ENCODE results near the gene LYPD4.

Gene LYPD4

GRCh38 chr19:41849067-41849466, 4.6 kb upstream of the LYPD4 start:
- DNase-seq = no peak

- DNase-seq = no peak
Measured at GRCh38 chr19:41848666-41849065, 4.2 kb upstream of the LYPD4 start.

GRCh38 chr19:41847351-41848105, 3.0 kb upstream of the LYPD4 start:
- no peak for DNase-seq

- DNase-seq = no peak
Measured at GRCh38 chr19:41845051-41845590, 638 bp upstream of the LYPD4 start.

GRCh38 chr19:41845001-41845050, 343 bp upstream of the LYPD4 start, which contains the start of gene DMRTC2:
Gene DMRTC2 (plus strand): TSS chr19:41845042. CDS start chr19:41847429, 2,387 bp downstream.
- no peak for DNase-seq

- DNase-seq = no peak
Measured at GRCh38 chr19:41843371-41843770, 1.1 kb downstream of the LYPD4 start.

- no peak for DNase-seq
Measured at GRCh38 chr19:41839211-41839610, 5.3 kb downstream of the LYPD4 start.

- no peak for DNase-seq
Measured at GRCh38 chr19:41837981-41838708, 6.3 kb downstream of the LYPD4 start.

- DNase-seq = no peak
Measured at GRCh38 chr19:41821003-41821735, 23.3 kb downstream of the LYPD4 start.

GRCh38 chr19:41816761-41817160, 27.7 kb downstream of the LYPD4 start:
- DNase-seq = no peak

GRCh38 chr19:41815301-41815700, 29.2 kb downstream of the LYPD4 start:
- DNase-seq = no peak

GRCh38 chr19:41813911-41814310, 30.6 kb downstream of the LYPD4 start:
- DNase-seq = no peak

- no peak for DNase-seq
Measured at GRCh38 chr19:41811981-41812380, 32.5 kb downstream of the LYPD4 start.

- DNase-seq = no peak
Measured at GRCh38 chr19:41811036-41811435, 33.4 kb downstream of the LYPD4 start.

- no peak for DNase-seq
Measured at GRCh38 chr19:41810301-41810700, 34.2 kb downstream of the LYPD4 start.

- no peak for DNase-seq
Measured at GRCh38 chr19:41808663-41809566, 35.6 kb downstream of the LYPD4 start.

GRCh38 chr19:41807176-41807575, 37.3 kb downstream of the LYPD4 start:
- no peak for DNase-seq

GRCh38 chr19:41804336-41804735, 40.1 kb downstream of the LYPD4 start:
- DNase-seq = no peak

GRCh38 chr19:41802770-41803169, 41.7 kb downstream of the LYPD4 start:
- no peak for DNase-seq

- DNase-seq = no peak
Measured at GRCh38 chr19:41801792-41802211, 42.7 kb downstream of the LYPD4 start.

GRCh38 chr19:41801031-41801430, 43.5 kb downstream of the LYPD4 start:
- no peak for DNase-seq

- no peak for DNase-seq
Measured at GRCh38 chr19:41799444-41800000, 45.0 kb downstream of the LYPD4 start.

- no peak for DNase-seq
Measured at GRCh38 chr19:41796901-41797300, 47.6 kb downstream of the LYPD4 start.

All from fibroblast of skin of right quadriceps (primary cell).